ENCODE data around the gene WFDC12.
"Not testable (repeated sequence)": the region's sequence is repeated elsewhere in the genome, so short reads cannot be mapped to it uniquely, and the experiment has no call there.

WFDC12 gene, protein sequence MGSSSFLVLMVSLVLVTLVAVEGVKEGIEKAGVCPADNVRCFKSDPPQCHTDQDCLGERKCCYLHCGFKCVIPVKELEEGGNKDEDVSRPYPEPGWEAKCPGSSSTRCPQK

DNA sequence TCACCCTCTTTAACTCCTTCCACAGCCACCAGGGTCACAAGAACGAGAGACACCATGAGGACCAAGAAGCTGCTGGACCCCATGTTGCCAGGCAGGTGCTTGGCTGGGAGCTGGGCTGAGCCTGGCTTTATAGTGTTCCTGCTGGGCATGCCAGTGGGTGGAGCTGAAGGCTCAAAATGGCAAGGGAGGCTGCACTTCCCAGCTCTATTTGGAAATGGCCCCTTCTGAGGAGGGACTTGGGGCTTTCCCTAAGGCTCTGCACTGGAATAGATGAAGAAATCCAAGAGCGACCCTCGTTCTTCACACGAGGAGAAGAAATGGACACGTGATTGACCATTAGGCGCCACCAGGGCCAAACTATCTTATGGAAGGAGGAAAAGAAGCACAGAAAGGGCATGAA lies at the start of gene WFDC12:
Gene WFDC12, minus strand, starts transcription at position 101 of the 400 bp plus-strand sequence. Its CDS starts 18 bp downstream, at position 83.
- DNase-seq (ENCODE audit: low spot score) = no peak

- DNase-seq (ENCODE audit: low spot score) = no peak
Measured at GRCh38 chr20:45173522-45173921, 49.3 kb upstream of the WFDC12 start.

DNA sequence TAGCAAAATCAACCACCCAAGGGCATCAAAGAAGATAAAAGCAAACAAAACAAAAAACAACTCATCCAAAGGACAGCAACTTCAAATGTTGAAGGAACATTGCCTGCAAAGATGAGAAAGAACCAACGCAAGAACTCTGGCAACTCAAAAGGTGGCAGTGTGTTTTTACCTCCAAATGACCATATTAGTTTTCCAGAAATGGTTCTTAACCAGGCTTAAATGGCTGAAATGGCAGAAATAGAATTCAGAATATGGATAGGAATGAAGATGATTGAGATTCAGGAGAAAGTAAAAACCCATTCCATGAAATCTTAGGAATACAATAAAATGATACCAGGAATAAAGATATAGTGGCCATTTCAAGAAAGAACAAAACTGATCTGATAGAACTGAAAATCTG lies 40.6 kb upstream of the WFDC12 start:
- no peak for DNase-seq (ENCODE audit: low spot score)

DNA sequence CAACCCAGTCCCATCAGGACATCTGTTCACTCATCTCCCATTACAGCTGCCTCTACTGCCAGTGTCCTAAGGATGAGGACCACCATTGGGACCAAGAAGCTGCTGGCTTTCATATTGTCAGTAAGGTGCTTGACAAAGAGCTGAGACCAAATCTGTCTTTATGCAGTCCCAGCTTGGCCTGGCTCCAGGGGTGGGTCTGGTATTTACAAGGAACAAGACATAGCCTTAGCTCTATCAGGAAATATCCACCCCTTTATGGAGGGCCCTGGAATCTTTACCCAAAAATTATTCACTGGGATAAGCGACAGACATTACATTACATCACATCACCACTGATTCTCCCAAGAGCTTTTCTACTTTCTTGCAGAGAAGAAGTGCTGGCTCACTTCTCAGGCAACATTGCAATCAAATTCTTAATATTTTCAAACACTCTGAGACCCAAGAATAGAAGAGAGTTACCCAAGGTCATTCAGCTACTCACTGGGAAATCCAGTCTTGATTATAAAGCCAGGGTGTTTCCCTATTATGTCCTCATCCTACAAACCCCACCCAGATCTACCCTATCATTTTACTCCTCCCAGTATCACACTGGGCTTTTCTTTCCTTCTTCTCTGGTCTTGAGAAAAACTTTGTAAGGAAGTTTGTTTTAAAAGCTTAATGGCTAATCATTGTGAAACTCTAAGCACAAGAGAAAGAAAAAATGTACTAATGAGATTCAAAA lies 39.0 kb upstream of the WFDC12 start:
- DNase-seq (ENCODE audit: low spot score) = no peak

- no peak for DNase-seq (ENCODE audit: low spot score)
Measured at GRCh38 chr20:45157962-45158361, 33.7 kb upstream of the WFDC12 start.

- DNase-seq (ENCODE audit: low spot score) = no peak
Measured at GRCh38 chr20:45156713-45157112, 32.4 kb upstream of the WFDC12 start.

- not testable (repeated sequence) for DNase-seq (ENCODE audit: low spot score)
Measured at GRCh38 chr20:45154794-45155193, 30.5 kb upstream of the WFDC12 start.

GRCh38 chr20:45154183-45154582 lies 29.9 kb upstream of the WFDC12 start:
- DNase-seq (ENCODE audit: low spot score) = no peak

- DNase-seq (ENCODE audit: low spot score) = peak; percentile 28
Measured at GRCh38 chr20:45153752-45154151, 29.5 kb upstream of the WFDC12 start.

DNA sequence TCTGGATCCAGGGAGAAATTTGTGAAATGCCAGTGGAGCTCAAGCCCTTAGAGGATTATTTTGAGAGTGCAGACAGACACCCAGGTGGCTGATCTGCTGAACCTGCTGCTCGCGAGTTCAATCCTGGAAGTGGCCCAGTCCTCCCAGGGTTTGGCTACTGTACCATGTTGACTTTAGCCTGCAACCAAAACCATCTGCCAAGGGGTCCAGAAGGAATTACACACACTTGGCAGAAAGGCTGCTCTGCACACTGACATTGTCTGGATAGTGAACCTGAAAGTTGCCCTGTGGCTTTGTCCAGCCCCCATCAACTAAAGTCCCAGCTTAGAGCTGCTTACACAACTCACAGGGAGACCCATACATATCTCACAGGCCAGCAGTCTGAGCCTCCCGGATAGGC lies 28.9 kb upstream of the WFDC12 start:
- DNase-seq (ENCODE audit: low spot score) = no peak

GRCh38 chr20:45152405-45152804 lies 28.1 kb upstream of the WFDC12 start:
- no peak for DNase-seq (ENCODE audit: low spot score)

DNA sequence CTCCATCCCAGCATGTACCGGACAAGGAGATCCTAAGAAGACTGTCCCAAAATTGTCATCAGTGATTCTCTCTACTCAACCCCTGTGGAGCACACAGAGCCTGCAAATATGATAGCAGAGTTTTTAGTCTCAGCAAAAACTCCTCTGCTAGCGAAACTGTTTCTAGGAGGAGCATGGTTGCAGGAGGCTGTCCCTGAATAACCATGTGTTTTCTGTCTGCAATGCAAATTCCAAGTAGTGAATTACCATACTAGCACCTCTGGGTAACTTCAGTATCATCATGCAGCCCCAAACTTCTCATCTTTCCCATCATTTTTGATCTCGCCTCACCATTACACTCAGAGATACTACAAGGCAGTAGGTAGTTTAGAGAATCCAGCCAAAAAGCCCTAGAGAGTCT lies 24.8 kb upstream of the WFDC12 start:
- DNase-seq (ENCODE audit: low spot score) = no peak

DNA sequence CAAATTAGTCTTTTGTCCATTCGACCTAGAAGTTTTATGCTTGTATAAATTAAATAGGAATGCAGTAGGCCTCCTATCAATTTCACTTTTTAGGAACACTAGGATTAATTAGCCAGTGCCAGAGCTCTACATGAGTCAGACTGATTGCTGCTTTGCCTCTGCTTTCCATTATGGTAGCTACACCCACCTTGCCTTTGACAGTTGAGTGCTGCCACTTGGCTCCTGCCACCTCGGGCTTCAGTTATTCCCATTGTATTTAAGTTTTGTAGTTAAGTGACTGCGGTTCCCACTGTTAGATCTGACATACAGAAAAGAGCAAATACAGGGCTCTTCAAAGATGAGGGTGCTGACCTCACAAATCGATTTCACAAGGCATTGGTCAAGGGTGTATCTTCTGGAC lies 16.6 kb upstream of the WFDC12 start:
- DNase-seq (ENCODE audit: low spot score) = no peak

DNA sequence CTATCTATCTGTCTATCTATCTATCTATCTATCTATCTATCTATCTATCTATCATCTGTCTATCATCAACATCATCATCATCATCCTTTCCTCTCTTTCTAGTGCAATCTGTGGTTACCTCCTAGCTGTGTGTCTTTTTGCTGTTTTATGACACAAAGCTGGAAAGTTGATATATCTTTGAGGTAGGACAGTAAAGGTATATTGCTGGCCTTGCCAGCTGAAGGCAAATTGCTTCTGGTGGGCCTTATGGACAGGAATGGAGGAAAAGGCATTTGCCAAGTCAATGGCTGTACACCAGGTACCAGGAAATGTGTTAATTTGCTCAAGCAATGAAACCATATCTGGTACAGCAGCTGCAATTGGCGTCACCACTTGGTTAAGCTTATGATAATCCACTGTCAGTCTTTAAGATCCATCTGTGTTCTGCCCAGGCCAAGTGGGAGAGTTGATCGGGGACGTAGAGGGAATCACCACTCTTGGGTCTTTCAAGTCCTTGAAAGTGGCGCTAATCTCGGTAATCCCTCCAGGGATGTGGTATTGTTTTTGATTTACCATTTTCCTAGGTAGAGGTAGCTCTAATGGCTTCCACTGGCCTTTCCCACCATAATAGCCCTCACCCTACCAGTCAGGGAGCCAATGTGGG lies 15.6 kb upstream of the WFDC12 start:
- not testable (repeated sequence) for DNase-seq (ENCODE audit: low spot score)

DNA sequence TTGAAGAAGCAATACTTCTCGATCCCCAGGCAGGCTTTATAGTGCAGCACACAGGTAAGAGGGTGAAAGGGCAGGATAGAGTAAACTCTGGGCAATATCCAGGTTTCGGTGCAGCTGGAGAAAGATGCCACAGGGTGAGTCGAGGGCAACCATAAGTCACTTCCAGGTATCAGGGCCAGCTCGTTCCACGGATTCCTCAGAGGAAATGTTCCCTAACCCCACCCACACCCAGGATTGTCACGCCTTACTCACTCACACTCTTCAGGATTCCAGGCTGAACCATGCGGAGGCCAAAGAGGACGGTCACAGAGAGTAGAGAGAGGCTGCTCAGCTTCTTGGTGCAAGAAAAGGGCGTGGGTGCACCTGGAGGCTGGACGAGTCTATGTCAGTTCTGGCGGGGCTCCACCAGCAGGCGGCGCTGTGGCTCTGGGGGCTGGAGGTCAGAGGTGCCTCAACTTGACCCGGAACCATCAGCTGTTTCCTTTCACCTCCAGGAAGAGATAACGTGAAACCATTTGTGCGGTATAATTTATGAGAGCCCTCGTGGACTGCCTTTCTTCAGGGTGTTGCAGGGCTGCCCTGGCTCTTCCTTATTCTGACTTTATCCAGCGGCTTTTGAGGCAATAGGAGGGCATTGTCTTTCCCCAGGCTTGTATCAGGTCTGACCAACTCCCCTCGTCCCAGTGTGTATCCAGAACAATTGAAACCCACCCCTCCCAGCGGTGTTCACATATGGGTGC lies 14.5 kb upstream of the WFDC12 start:
- DNase-seq (ENCODE audit: low spot score) = peak; percentile 50

DNA sequence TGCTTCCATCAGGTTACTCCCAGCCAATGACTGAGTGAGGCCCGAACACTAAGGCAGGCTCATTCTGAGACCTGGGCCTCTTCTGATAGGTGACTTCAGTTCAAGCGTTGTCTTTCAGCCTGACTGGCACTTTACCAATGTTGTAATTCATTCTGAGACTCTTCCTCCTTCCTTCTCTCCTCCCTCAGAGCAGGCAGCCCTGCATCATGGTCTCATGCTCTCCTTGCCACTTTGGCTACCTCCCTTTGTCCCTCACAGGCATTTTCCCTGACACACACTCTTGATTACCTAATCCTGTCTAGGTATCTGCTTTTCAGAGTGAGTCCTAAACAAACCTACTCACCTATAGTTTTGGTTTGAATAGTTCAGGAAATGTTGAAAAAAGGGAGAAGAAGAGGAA lies 12.6 kb upstream of the WFDC12 start:
- DNase-seq (ENCODE audit: low spot score) = no peak

GRCh38 chr20:45128099-45128498 lies 3.8 kb upstream of the WFDC12 start:
- DNase-seq (ENCODE audit: low spot score) = no peak

DNA sequence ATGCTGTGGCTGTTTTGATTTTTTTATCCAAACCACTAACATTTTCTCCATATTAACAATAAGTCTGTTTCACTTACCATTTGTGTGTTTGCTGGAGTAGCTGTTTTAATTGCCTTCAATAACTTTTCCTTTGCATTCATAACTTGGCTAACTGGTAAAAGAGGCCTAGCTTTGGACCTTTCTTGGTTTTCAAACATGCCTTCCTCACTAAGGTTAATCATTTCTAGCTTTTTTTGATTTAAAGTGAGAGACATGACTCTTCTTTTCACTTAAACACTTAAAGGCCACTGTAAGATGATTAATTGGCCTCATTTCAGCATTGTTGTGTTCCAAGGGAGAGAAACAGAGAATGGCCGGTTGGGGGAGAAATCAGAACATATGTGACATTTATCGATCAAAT lies 2.9 kb downstream of the WFDC12 start:
- no peak for DNase-seq (ENCODE audit: low spot score)

DNA sequence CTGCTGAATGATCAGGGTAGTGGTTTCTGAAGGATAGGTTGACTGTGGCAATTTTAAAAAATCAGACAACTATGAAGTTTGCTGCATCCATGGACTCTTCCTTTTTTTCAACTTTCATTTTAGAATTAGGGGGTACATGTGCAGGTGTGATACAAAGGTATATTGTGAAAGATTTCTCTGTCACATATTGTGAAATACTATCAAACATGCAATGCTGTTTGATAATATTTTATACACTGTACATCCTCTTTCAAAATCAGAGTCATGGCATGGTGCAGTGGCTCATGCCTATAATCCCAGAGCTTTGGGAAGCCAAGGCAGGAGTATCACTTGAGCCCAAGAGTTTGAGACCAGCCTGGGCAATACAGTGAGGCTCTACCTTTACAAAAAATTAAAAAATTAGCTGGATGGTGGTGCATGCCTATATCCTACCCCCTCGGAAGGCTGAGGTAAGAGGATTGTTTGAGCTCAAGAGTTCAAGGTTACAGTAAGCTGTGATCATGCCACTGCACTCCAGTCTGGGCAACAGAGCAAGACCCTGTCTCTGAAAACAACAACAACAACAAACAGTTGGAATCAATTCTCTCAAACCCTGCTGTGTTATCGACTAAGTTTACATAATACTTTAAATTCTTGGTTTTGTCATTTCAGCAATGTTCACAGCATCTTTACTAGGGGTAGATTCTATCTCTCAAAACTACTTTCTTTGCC lies 4.6 kb downstream of the WFDC12 start:
- DNase-seq (ENCODE audit: low spot score) = no peak

DNA sequence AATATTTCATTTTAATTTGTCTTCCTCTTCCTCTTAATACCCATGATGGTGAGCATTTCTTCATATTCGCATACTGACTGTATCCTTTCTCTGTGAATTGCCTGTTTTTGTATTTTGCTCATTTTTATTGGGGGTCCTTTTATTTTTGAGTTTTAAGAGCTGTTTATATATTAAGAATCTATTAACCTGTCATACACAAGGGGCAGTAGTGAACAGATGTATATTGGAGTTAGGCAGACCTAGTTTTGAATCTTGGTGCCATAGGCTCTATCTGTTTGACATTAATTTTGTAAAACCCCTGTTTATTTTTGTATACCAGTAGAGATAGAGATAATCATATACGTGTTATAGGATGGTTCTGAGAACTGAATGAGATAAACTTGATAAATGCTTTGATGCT lies 6.2 kb downstream of the WFDC12 start:
- no peak for DNase-seq (ENCODE audit: low spot score)

- DNase-seq (ENCODE audit: low spot score) = no peak
Measured at GRCh38 chr20:45117581-45117980, 6.7 kb downstream of the WFDC12 start.

DNA sequence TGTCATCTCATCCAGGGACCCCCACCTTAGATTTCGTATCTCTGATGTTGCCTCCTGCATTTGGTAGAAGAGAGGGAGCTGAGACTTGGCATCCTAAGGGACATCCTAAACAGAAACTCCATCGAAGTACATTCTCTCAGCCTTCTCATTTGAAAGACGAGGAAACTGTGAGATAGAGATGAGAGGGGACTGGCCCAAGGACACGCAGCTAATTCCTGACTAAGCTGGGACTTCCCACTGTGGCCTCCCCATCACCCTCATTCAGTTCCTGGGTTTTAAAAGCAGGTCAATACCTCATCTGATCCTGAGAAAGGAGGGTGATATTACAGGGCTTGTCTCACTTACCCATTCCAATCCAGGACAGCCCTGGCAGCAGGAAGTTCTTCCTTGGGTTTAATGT lies 8.4 kb downstream of the WFDC12 start:
- DNase-seq (ENCODE audit: low spot score) = no peak

Data from germinal center (tissue), 1 donor.